ENCODE measurements around the gene CFAP119.

Gene CFAP119

DNA sequence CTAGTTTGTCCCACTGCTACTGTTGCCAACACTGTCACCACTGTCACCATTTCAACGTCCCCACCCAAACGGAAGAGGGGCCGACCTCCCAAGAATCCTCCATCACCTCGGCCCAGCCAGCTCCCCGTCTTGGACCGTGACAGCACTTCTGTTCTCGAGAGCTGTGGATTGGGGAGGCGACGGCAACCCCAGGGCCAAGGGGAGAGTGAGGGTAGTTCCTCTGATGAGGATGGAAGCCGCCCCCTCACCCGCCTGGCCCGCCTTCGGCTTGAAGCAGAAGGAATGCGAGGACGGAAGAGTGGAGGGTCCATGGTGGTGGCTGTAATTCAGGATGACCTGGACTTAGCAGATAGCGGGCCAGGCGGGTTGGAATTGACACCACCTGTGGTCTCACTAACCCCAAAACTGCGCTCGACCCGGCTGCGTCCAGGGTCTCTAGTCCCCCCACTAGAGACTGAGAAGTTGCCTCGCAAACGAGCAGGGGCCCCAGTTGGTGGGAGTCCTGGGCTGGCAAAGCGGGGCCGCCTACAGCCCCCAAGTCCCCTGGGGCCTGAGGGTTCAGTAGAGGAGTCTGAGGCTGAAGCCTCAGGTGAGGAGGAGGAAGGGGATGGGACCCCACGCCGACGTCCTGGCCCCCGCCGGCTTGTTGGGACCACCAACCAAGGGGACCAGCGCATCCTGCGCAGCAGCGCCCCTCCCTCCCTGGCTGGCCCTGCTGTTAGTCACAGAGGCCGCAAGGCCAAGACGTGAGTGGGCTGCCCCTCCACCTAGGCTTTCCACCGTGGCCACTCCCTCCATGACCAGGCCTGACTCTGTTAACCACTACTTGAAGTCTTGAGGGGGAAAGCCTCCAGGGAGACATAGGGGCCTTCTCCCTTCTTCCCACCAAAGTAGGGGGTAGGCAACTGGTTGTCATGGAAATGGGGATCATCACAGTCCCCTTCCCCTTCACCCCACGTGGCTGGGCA is 22.6 kb downstream of the CFAP119 start:
- no peak for DNase-seq

DNA sequence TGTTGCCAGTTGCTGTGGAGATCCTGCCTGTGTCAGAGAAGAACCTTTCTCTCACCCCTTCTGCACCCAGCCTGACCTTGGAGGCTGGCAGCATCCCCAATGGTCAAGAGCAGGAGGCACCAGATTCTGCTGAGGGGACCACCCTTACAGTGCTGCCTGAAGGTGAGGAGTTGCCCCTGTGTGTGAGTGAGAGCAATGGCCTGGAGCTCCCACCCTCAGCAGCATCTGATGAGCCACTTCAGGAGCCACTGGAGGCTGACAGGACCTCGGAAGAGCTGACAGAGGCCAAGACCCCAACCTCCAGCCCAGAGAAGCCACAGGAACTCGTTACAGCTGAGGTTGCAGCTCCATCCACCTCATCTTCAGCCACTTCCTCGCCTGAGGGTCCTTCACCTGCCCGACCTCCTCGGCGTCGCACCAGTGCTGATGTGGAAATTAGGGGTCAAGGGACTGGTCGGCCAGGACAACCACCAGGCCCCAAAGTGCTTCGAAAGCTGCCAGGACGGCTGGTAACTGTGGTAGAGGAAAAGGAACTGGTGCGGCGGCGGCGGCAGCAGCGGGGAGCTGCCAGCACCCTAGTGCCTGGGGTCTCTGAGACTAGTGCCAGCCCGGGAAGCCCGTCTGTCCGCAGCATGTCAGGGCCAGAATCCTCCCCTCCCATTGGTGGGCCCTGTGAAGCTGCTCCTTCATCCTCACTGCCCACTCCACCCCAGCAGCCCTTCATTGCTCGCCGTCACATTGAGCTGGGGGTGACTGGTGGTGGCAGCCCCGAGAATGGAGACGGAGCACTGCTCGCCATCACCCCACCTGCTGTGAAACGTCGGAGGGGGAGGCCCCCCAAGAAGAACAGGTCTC is 23.8 kb downstream of the CFAP119 start:
- DNase-seq: no peak

DNA sequence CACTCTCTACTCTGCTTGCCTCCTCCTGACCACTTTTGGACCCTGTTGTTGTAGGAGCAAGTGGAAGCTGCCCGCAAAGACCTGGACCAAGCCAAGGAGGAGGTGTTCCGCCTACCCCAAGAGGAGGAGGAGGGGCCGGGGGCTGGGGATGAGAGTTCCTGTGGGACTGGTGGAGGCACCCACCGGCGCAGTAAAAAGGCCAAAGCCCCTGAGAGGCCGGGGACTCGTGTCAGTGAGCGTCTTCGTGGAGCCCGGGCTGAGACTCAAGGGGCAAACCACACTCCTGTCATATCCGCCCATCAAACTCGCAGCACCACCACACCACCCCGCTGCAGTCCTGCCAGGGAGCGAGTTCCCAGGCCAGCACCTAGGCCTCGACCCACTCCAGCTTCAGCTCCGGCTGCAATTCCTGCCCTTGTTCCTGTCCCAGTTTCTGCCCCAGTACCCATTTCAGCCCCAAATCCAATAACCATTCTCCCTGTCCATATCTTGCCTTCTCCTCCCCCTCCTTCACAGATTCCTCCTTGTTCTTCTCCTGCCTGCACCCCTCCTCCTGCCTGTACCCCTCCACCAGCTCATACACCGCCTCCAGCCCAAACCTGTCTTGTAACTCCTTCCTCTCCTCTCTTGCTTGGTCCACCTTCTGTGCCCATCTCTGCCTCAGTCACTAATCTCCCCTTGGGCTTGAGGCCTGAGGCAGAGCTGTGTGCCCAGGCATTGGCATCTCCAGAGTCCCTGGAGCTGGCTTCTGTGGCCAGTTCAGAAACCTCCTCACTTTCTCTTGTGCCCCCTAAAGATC is 24.7 kb downstream of the CFAP119 start:
- no peak for DNase-seq

DNA sequence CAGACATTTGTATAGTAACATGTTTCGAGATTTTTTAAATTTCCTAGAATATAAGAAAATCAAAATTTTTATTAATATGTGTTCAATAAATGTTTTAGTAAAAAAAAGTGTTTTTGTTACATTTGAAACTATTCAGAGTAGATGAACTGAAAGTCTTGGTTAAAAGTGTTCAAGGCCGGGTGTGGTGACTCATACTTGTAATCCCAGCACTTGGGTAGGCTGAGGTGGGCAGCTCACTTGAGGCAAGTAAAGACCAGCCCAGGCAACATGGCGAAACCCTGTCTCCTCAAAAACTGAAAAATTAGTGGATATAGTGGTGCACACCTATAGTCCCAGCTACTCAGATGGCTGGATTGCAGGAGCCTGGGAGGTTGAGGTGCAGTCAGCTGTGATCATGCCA is 30.5 kb downstream of the CFAP119 start:
- no peak for DNase-seq

DNA sequence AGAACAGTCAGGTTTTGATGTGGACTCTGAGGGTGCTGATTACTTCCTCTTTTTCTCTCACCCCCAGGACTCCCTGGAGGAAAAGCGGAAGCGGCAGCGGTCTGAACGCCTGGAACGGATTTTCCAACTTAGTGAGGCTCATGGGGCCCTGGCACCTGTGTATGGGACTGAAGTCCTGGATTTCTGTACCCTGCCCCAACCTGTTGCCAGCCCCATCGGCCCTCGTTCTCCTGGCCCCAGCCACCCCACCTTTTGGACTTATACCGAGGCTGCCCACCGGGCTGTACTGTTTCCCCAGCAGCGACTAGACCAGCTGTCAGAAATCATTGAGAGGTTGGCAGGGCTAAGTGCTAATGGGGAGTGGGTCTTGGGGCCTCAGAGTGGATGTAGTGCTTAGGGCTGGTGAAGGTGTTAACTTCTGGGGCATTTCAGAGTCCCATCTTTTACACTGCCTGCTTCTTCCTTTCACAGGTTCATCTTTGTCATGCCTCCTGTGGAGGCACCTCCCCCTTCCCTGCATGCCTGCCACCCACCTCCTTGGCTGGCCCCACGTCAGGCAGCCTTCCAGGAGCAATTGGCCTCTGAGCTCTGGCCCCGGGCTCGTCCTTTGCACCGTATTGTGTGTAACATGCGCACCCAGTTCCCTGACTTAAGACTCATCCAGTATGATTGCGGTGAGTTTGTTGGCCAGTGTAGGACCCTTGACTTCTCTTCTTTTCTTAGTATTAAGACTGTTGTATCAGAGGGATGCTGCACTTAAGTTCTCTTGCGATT is 32.8 kb downstream of the CFAP119 start:
- no peak for DNase-seq

DNA sequence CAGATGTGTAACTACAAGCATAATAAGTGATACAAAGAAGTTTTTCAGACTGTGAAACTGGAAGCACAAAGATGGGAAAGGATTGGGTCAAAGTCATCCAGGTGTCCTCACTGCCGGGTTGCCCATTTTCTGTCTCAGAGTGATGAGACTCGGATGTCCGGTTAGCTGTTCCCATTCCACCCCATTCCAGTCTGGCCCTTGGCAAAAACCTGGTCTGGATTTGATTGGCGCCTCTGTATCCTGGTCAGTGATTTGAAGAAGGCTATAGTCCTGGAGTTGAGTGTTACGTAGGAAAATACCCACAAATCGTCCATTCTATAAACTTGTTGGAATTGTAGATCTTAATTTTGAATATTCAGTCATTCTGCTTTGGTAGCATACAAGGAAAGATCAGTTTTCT is 33.5 kb downstream of the CFAP119 start:
- DNase-seq: no peak

DNA sequence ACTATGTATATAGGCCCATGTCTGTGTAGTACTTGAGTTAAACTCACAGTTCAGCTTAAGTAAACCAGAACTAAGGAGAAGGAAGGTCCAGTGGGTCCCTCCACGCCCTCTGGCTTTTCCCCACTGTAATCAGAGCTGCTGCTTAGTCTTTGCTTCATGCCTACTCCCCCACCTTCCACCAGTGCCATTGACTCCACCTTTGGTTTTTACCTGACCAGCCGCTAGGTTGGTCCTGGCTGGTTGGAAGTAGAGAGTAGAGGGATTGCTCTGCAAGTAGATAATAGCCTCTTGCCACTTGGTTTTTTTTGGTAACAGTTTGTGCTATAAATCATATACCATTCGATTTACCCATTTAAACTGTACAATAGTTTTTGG is 36.5 kb downstream of the CFAP119 start:
- no peak for DNase-seq

DNA sequence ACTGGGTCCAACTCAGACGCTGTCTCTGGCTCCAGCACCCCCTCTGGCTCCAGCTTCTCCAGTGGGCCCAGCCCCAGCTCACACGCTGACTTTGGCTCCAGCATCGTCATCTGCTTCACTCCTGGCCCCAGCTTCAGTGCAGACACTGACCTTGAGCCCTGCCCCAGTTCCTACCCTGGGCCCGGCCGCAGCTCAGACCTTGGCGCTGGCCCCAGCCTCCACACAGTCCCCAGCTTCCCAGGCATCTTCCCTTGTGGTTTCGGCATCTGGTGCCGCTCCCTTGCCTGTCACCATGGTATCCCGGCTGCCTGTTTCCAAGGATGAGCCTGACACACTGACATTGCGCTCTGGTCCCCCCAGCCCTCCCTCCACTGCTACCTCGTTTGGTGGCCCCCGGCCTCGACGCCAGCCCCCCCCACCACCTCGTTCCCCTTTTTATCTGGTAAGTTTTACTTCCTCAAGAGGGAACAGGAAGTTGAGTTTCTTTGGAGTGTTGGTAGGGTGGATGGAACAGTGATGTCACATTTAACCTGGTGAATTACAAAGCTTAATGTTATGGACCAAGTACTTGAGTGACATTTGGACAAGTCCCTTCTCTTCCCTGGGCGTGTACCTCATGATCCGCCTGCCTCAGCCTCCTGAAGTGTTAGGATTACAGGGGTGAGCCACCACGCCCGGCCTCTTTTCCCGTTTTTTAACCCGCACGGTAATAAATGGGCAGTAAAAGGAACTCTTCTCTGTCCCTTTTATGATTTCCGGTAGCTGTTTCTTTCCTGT is 37.0 kb downstream of the CFAP119 start:
- no peak for DNase-seq

DNA sequence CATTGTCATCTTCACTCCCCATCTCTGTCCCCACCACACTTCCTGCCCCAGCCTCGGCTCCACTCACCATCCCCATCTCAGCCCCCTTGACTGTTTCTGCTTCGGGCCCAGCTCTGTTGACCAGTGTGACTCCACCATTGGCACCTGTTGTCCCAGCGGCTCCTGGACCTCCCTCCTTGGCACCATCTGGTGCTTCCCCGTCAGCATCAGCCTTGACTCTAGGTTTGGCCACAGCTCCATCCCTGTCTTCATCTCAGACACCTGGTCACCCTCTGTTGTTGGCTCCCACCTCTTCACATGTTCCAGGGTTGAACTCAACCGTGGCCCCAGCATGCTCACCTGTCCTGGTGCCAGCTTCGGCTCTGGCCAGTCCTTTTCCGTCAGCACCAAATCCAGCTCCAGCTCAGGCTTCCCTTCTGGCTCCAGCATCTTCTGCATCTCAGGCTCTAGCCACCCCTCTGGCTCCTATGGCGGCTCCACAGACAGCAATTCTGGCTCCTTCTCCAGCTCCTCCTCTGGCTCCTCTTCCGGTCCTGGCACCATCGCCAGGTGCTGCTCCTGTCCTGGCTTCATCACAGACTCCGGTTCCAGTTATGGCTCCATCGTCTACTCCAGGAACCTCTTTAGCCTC is 38.0 kb downstream of the CFAP119 start:
- no peak for DNase-seq

DNA sequence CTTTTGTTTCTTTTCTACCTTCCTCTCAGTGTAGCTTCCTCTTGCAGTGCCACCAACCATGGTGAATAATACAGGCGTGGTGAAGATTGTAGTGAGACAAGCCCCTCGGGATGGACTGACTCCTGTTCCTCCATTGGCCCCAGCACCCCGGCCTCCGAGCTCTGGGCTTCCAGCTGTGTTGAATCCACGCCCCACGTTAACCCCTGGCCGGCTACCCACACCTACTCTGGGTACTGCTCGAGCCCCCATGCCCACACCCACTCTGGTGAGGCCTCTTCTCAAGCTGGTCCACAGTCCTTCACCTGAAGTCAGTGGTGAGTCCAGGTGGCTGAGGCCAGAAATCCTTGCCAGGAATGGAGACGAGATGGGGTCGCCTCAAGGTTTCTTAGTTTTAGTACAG is 38.9 kb downstream of the CFAP119 start:
- DNase-seq: no peak

DNA sequence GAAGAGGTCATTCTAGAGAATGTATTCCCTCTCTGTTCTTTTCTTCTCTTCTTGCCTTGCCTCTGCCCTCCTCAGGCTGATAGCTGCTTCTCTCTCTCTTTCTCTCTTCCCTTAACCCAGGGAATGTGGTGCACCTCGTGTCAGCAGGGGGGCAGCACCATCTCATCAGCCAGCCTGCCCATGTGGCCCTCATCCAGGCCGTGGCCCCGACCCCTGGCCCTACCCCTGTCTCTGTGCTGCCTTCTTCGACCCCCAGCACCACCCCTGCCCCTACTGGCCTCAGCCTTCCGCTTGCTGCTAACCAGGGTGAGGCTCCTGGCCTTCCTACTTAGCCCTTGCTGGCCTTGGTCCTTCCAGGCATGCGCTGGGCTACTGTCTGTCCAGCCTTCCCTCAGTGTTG is 39.4 kb downstream of the CFAP119 start:
- DNase-seq: no peak

DNA sequence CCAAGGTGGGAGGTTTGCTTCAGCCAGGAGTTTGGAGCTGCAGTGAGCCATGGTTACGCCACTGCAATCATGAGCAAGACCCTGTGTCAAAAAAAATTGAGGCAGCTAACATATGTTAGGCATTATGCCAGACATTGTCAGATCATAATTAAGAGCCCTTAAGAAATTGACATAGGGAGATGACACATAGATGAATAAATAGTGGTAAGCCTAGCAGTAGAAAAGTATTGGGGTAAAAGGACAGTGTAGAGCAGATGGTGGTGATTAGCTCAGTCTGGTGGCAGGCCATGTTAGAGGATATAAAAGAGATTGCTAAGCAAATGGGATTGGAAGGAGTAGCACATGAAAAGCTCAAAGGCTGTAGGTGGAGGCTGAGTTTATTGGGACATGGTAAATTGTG is 40.3 kb downstream of the CFAP119 start:
- DNase-seq: no peak

DNA sequence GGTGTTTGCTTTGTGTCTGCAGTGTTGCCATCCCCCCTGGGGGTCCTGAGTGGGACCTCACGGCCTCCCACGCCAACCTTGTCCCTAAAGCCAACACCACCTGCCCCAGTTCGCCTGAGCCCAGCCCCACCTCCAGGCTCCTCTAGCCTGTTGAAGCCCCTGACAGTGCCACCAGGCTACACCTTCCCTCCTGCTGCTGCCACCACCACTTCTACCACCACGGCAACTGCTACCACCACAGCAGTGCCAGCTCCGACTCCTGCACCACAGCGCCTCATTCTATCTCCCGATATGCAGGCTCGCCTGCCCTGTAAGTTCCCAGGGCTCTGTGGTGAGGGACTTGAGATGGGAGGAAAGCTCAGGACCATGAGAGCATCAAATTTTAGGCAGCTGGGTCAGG is 40.7 kb downstream of the CFAP119 start:
- no peak for DNase-seq

DNA sequence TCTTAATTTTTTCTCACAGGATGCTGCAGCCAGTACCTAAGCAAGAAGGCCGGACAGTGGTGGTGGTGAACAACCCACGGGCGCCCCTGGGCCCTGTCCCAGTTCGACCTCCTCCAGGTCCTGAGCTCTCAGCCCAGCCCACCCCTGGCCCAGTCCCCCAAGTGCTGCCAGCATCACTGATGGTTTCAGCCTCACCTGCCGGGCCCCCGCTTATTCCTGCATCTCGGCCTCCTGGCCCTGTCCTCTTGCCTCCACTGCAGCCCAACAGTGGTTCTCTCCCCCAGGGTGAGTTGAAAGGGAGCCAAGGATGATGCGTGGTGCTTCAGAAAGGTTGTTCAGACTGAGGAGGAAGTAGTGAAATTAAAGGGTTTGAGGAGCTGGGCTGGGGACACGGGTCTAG is 41.2 kb downstream of the CFAP119 start:
- DNase-seq: no peak

DNA sequence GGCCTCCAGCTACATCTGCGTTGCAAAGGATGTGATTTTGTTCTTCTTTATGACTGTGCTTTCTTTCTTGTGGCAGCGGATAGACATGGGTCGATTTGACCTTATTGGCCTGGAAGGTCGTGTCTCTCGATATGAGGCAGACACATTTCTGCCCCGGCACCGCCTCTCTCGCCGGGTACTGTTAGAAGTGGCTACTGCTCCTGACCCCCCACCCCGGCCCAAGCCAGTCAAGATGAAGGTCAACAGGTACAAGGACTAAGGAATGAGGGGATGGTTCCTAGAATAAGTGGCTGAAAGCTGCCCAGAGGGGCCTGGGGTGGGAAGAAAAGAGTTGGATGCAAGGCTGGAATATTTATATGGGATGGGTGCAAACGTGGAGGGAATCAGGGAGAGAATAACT is 41.8 kb downstream of the CFAP119 start:
- DNase-seq: no peak

DNA sequence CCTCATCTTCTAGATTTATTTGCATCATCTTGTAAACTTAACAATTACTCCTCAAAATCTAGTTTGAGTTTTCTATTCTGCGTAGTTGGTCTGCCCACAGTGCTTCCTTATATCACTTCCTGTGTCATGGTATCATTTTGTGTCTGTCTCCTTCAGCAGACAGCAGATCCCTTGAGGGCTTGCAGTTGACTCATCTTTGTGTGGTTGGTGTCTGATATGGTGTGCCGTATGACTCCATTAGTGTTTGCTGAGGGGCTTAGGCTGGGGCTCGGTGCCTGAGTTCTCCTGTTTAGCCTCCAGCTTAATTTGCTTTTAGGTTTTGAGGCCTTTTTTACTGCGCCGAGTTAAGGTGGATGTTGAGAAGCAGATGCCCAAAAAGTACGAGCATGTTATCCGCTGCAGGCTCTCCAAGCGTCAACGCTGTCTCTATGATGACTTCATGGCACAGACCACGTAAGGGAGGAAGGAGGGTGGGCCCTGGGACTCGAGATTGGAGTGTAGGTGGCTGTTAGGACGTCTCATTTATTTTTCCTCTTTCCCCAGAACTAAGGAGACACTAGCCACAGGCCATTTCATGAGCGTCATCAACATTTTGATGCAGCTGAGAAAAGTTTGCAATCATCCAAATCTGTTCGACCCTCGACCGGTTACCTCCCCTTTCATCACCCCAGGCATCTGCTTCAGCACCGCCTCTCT is 46.0 kb downstream of the CFAP119 start:
- no peak for DNase-seq

DNA sequence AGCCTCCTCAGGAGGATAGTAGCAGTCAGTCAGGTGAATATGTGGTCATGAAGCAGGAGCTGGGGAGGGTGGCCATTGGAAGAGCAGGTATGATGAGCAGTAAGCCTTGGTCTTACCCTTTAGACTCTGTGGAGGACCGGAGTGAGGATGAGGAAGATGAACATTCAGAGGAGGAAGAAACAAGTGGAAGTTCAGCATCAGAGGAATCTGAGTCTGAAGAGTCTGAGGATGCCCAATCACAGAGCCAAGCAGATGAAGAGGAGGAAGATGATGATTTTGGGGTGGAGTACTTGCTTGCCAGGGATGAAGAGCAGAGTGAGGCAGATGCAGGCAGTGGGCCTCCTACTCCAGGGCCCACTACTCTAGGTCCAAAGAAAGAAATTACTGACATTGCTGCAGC is 50.1 kb downstream of the CFAP119 start:
- no peak for DNase-seq

DNA sequence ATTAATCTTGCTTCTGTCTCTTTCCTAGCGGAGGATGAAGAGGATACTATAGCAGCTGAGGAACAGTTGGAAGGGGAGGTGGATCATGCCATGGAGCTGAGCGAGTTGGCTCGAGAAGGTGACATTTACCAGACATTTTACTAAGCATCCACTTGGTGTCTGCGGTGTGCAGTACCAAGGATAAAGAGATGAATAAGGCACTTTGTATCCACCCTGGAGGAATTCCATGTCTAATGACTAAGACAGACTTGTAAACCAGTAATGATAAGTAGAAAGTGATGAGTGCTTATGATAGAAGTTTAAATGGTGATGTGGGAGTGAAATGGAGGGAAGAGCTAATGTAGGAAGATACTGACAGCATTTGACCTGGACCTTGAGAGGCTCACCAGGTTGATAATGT is 50.9 kb downstream of the CFAP119 start:
- DNase-seq: no peak

All from NCI-H146 (cell line).